Body of pancreas (tissue), 4 donors: Measurements from ENCODE around the gene ASPG.

ENCODE experiments used
- CTCF ChIP-seq, 7 experiments: fragments of 450-650 bp in 4 of 7; fragments of 200-600 bp in 3 of 7; sonication (generic) in 3 of 7; IDR thresholded peaks; one replicate each; pipeline ENCODE4 v1.5.1; 2016 to 2019; ENCODE audit warnings: antibody characterized with exemption in 7 of 7
- POLR2A ChIP-seq, 3 donors: fragments of 450-650 bp; IDR thresholded peaks; one replicate each; pipeline ENCODE4 v1.6.1; 2016; ENCODE audit warnings: antibody characterized with exemption in 3 of 3, mild to moderate bottlenecking in 2 of 3

DNA sequence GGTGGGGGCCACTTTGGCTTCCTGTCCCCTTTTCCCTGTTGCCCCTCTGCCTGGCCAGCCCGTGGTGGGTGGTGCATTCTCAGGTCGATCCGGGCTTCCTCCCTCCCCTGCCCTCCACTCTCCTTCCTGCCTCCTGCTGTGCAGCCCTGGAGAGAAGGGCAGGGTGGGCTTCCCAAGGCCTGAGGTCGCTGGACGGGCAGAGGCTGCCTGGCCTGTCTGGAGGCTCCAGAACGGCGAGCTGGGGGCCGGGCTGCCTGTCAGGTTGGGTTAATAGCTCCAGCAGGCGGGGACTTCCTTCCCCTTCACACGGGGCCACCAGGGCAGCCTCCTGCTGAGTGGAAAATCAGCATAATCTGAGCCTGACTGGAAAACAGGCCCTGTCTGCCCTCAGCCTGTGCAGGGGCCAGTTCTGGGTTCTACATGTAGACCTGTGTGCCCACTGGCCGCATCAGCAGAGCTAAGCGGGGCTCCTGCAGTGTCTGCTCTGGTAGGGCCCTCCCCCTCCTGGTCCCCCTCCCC lies 64.2 kb downstream of the ASPG start:
- TF ChIP-seq CTCF (IDR thresholded peaks at IDR 0.05) (no peak), POLR2A (IDR thresholded peaks at IDR 0.05) (no peak)
